GM19240 (cell line): ENCODE measurements around the gene WASHC1.
"Not testable (repeated sequence)": the region's sequence is repeated elsewhere in the genome, so short reads cannot be mapped to it uniquely, and the experiment has no call there.

Experiments
- DNase-seq: peaks from one replicate; pipeline ENCODE4 v3.0.0; 2011; ENCODE audit warnings: low spot score; ENCODE audit not compliant: insufficient read length

Gene WASHC1

GRCh38 chr9:29356-29755, at the start of gene WASHC1:
Gene WASHC1, minus strand, starts transcription at chr9:29456. Its CDS starts 4,457 bp downstream, at chr9:24999.
- DNase-seq, result not testable (repeated sequence)

- not testable (repeated sequence) for DNase-seq
Measured at GRCh38 chr9:78333-78732, 49.1 kb upstream of the WASHC1 start.

GRCh38 chr9:76389-76788, 47.1 kb upstream of the WASHC1 start:
- DNase-seq, result not testable (repeated sequence)

GRCh38 chr9:73900-74525, 44.8 kb upstream of the WASHC1 start:
- DNase-seq, result not testable (repeated sequence)

- not testable (repeated sequence) for DNase-seq
Measured at GRCh38 chr9:73076-73899, 44.0 kb upstream of the WASHC1 start.

- not testable (repeated sequence) for DNase-seq
Measured at GRCh38 chr9:63031-63629, 33.9 kb upstream of the WASHC1 start.

GRCh38 chr9:52678-53077, 23.4 kb upstream of the WASHC1 start:
- DNase-seq, result not testable (repeated sequence)

GRCh38 chr9:48190-48842, 19.1 kb upstream of the WASHC1 start:
- not testable (repeated sequence) for DNase-seq

- not testable (repeated sequence) for DNase-seq
Measured at GRCh38 chr9:46639-47271, 17.5 kb upstream of the WASHC1 start.

- DNase-seq, result not testable (repeated sequence)
Measured at GRCh38 chr9:46164-46563, 16.9 kb upstream of the WASHC1 start.

- not testable (repeated sequence) for DNase-seq
Measured at GRCh38 chr9:45180-45878, 16.1 kb upstream of the WASHC1 start.

GRCh38 chr9:44416-44815, 15.2 kb upstream of the WASHC1 start:
- not testable (repeated sequence) for DNase-seq

GRCh38 chr9:43636-44035, 14.4 kb upstream of the WASHC1 start:
- not testable (repeated sequence) for DNase-seq

GRCh38 chr9:43116-43515, 13.9 kb upstream of the WASHC1 start:
- not testable (repeated sequence) for DNase-seq

GRCh38 chr9:41819-42218, 12.6 kb upstream of the WASHC1 start:
- DNase-seq, result not testable (repeated sequence)

- not testable (repeated sequence) for DNase-seq
Measured at GRCh38 chr9:41261-41676, 12.0 kb upstream of the WASHC1 start.

GRCh38 chr9:32308-32707, 3.1 kb upstream of the WASHC1 start:
- not testable (repeated sequence) for DNase-seq

- DNase-seq, result not testable (repeated sequence)
Measured at GRCh38 chr9:28775-29174, 481 bp downstream of the WASHC1 start.

GRCh38 chr9:21621-22020, 7.6 kb downstream of the WASHC1 start:
- DNase-seq, result not testable (repeated sequence)

GRCh38 chr9:16875-17274, 12.4 kb downstream of the WASHC1 start:
- not testable (repeated sequence) for DNase-seq
